GM12873 (cell line): ENCODE measurements around the gene CDC5L.

Experiments
- CTCF ChIP-seq: IDR thresholded peaks from 2 replicates; pipeline ENCODE4 v1.5.1; 2012; ENCODE audit warnings: low read depth, mild to moderate bottlenecking, moderate library complexity, low read length, control low read depth; ENCODE audit not compliant: insufficient read depth; ENCODE audit errors: missing control alignments

CDC5L gene

GRCh38 chr6:44390158-44390683 lies 2.7 kb downstream of the CDC5L start:
- TF ChIP-seq CTCF: no peak

GRCh38 chr6:44395501-44395900 lies 8.0 kb downstream of the CDC5L start:
- TF ChIP-seq CTCF: no peak

- no peak for TF ChIP-seq CTCF
These were observed 9.5 kb downstream of the CDC5L start for GRCh38 chr6:44396968-44397367.

GRCh38 chr6:44397424-44398164 lies 10.1 kb downstream of the CDC5L start:
- peak; percentile 11 for TF ChIP-seq CTCF

GRCh38 chr6:44399991-44400390 lies 12.5 kb downstream of the CDC5L start:
- no peak for TF ChIP-seq CTCF

DNA sequence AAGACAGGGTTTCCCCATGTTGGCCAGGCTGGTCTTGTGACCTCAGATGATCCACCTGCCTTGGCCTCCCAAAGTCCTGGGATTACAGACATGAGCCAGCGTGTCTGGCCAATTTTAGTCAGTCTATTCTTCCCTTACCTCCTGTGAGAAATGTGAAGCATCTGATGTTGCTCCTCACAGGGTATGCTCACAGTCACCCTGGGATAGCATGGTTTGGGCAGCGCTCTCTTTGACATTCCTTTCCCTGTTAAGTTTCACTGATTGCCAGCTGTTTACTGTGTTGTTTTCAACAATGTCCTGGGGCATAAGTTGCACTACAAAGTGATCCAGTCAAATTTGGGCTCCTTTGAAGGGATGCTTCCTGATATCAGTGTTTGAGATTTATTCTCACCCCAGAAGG lies 13.1 kb downstream of the CDC5L start:
- no peak for TF ChIP-seq CTCF

GRCh38 chr6:44401138-44401537 lies 13.6 kb downstream of the CDC5L start:
- TF ChIP-seq CTCF: no peak
